ENCODE results near the gene SPTLC2.

Gene SPTLC2

DNA sequence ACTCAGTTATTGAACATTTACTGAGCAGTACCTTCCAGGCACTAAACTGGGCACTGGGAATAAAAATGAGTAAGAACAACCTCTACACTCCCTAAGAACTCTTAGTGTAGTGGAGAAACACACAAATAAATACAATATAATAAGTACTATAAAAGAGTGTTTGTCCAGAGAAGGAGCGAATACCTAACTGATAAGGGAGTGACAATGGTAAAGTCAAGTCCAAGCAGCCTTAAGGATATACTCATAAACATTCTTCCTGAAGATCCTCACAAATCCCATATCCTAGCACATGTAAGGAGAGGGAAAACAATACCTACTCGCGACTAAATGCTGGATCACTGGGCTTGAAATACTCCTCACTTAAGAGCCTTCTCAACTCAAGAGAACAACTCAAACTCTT, 32.8 kb downstream of the SPTLC2 start:
- DNase-seq (ENCODE audit: extremely low read depth, low read depth), result no peak

DNA sequence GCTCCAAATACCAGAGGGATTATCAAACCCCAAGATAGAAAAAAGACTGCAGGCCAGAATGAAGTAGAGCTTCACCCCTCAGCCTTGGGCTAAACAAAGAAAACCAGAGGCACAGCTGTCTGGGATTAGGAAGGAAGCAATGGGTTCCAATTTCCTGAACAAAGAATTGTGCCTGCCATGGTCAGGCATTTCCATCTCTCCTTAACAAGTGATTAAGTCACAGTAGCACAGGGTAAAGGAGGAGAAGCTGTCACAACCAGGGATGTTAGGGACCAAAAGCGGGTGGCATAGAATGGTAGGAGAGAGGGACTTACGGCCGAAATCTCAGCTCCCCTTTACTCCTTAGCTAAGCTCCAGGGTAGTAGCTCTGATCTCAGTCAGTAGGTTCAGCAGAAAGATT, 33.9 kb downstream of the SPTLC2 start:
- no peak for DNase-seq (ENCODE audit: extremely low read depth, low read depth)
- TF ChIP-seq, protein P1, sequence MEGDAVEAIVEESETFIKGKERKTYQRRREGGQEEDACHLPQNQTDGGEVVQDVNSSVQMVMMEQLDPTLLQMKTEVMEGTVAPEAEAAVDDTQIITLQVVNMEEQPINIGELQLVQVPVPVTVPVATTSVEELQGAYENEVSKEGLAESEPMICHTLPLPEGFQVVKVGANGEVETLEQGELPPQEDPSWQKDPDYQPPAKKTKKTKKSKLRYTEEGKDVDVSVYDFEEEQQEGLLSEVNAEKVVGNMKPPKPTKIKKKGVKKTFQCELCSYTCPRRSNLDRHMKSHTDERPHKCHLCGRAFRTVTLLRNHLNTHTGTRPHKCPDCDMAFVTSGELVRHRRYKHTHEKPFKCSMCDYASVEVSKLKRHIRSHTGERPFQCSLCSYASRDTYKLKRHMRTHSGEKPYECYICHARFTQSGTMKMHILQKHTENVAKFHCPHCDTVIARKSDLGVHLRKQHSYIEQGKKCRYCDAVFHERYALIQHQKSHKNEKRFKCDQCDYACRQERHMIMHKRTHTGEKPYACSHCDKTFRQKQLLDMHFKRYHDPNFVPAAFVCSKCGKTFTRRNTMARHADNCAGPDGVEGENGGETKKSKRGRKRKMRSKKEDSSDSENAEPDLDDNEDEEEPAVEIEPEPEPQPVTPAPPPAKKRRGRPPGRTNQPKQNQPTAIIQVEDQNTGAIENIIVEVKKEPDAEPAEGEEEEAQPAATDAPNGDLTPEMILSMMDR (IDR thresholded peaks at IDR 0.05; ENCODE audit: low read depth, low read length), result no peak

More for the DNA sequence above, 32.8 kb downstream of the SPTLC2 start:
- TF ChIP-seq, protein P1 (IDR thresholded peaks at IDR 0.05; ENCODE audit: low read depth, low read length), result no peak

DNA sequence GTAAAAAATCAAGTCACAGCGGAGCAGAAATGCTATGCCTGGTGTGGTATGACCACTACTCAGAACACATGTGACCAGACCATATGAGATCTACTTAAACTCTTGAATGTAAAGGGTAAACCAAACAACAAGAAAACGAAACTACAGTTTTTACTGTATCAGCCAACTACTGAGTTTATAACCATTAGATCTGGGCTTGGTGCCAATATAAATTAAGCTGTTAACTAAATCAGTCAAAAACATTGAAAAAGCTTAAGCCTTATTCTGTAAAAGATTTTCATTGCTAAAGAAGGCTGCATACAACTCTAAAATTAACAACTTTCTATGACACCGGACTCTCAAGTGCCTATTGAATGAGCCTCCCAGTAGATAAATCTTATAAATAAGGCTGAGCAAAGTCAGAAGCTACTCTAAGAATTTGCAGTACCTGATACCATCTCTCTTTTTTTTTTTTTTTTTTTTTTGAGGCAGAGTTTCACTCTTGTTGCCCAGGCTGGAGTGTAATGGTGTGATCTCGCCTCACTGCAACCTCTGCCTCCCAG, 35.4 kb downstream of the SPTLC2 start:
- DNase-seq (ENCODE audit: extremely low read depth, low read depth), result no peak
- TF ChIP-seq, protein P1 (IDR thresholded peaks at IDR 0.05; ENCODE audit: low read depth, low read length), result no peak

DNA sequence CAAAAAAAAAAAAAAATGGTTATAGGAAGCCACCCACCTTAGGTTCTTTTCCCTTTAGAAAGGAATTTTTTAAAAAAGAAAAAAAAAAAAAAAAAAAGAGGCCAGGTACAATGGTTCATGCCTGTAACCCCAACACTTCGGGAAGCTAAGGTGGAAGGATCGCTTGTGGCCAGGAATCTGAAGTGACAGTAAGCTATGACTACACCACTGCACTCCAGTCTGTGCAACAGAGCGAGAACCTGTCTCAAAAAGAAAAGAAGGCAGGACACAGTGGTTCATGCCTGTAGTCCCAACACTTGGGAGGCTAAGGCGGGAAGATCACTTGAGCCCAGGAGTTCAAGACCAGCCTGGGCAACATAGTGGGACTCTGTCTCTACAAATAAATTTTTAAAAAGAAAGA, 36.0 kb downstream of the SPTLC2 start:
- DNase-seq (ENCODE audit: extremely low read depth, low read depth), result no peak
- TF ChIP-seq, protein P1 (IDR thresholded peaks at IDR 0.05; ENCODE audit: low read depth, low read length), result no peak

DNA sequence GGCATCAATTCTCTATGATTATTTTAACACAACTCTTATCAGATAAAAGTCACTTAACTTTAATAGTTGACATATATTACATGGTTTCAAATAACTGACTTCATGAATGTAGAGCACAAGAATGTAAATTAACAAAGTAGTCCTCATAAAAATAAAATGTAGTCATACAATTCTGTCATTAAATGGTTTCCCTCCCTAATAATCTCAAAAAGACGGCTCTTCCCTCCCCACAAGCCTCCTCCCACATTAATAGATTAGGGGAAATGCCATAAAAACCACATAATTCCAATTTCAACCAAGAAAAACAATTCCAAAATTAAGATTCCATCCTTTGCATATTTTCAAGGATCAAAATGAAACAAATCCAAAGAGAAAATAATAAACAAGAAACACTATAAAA, 36.7 kb downstream of the SPTLC2 start:
- TF ChIP-seq, protein P1 (IDR thresholded peaks at IDR 0.05; ENCODE audit: low read depth, low read length), result no peak
- DNase-seq (ENCODE audit: extremely low read depth, low read depth), result no peak

DNA sequence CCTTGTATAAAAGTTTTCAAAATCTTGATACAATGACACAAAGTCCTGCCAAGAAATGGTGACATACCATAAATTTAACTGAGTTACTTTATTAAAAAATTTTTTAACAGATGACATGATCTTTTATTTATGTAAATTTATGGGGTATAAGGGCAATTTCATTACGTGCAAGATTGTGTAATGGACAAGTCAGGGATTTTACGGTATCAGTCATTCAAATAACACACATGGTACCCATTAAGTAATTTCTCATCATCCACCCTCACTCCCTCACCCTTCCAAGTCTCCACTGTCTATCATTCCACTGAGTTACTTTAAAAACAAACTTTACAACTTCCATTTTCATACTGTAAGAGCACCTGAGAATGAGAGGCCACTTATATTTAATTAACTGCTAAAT, 37.4 kb downstream of the SPTLC2 start:
- no peak for DNase-seq (ENCODE audit: extremely low read depth, low read depth)
- TF ChIP-seq, protein P1 (IDR thresholded peaks at IDR 0.05; ENCODE audit: low read depth, low read length), result no peak

DNA sequence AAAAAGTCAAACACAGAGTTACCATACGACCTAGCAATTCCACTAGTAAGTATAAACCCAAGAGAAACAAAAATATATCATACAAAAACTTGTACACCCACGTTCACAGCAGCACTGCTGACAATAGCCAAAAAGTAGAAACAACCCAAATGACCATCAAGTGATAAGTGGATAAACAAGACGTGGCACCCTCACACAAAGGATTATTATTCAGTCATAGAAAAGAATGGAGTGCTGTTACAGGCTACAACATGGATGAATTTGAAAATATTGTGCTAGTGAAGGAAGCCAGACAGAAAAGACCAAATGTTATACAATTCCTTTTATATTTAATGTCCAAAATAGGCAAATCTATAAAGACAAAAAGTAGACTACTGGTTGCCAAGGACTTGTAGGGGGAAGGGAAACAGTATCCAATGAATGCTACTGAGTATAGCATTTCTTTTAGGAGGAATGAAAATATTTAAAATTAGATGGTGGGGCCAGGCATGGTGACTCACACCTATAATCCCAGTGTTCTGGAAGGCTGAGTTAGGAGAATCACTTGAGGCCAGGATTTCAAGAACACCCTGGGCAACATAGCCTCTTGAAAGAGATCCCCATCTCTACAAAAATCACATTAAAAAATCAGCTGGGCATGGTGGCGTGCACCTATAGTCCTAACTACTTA, 41.9 kb downstream of the SPTLC2 start:
- DNase-seq (ENCODE audit: extremely low read depth, low read depth), result peak; percentile 18
- TF ChIP-seq, protein P1 (IDR thresholded peaks at IDR 0.05; ENCODE audit: low read depth, low read length), result no peak

Measured in AG09319 (cell line).